Measurements from ENCODE around the gene NMUR1.

Gene NMUR1

GRCh38 chr2:231483398-231484329 lies 46.6 kb downstream of the NMUR1 start:
- DNase-seq = no peak

- peak; percentile 81 for DNase-seq
Measured at GRCh38 chr2:231482806-231483391, 47.3 kb downstream of the NMUR1 start.

- no peak for DNase-seq
Measured at GRCh38 chr2:231480781-231481180, 49.5 kb downstream of the NMUR1 start.

GRCh38 chr2:231479455-231479854 lies 50.8 kb downstream of the NMUR1 start:
- DNase-seq = no peak

- no peak for DNase-seq
Measured at GRCh38 chr2:231476920-231477319, 53.3 kb downstream of the NMUR1 start.

GRCh38 chr2:231475965-231476364 lies 54.3 kb downstream of the NMUR1 start:
- DNase-seq = no peak

All from femur (tissue), 1 donor.